ENCODE results near the gene GALNTL6.

- no peak for TF ChIP-seq CTCF (IDR thresholded peaks at IDR 0.05; ENCODE audit: poor library complexity, severe bottlenecking)
- no peak for TF ChIP-seq REST (IDR thresholded peaks at IDR 0.05; ENCODE audit: borderline replicate concordance)
- no peak for TF ChIP-seq POLR2AphosphoS5 (IDR thresholded peaks at IDR 0.05)
- TF ChIP-seq EP300 (conservative IDR thresholded peaks at IDR 0.05; ENCODE audit: poor library complexity, severe bottlenecking): no peak
- no peak for TF ChIP-seq SMC3 (conservative IDR thresholded peaks at IDR 0.05; ENCODE audit: poor library complexity)
- TF ChIP-seq EZH2 (IDR thresholded peaks at IDR 0.05; ENCODE audit: borderline replicate concordance, insufficient read depth, low read length, poor library complexity, severe bottlenecking): no peak
- TF ChIP-seq RAD21 (conservative IDR thresholded peaks at IDR 0.05): no peak
- TF ChIP-seq TAF1 (IDR thresholded peaks at IDR 0.05; ENCODE audit: low read depth): no peak
These were observed 291.3 kb downstream of the GALNTL6 start for GRCh38 chr4:172104539-172104938.
